SK-N-MC (cell line): ENCODE data around the gene CEMIP.

Source experiments
- EZH2 ChIP-seq: fragments of 200-600 bp; sonication (generic); IDR thresholded peaks from one replicate; pipeline ENCODE4 v1.6.1; 2017; ENCODE audit warnings: antibody characterized with exemption
- FOXP2 ChIP-seq: optimal IDR thresholded peaks from 2 replicates; pipeline ENCODE3; 2011; ENCODE audit warnings: mild to moderate bottlenecking, moderate library complexity; ENCODE audit not compliant: insufficient read depth; ENCODE audit errors: extremely low read length, control extremely low read depth
- POLR2AphosphoS5 ChIP-seq: IDR thresholded peaks from 2 replicates; pipeline ENCODE4 v1.6.1; 2012; ENCODE audit warnings: mild to moderate bottlenecking, low read depth, low read length, borderline replicate concordance

DNA sequence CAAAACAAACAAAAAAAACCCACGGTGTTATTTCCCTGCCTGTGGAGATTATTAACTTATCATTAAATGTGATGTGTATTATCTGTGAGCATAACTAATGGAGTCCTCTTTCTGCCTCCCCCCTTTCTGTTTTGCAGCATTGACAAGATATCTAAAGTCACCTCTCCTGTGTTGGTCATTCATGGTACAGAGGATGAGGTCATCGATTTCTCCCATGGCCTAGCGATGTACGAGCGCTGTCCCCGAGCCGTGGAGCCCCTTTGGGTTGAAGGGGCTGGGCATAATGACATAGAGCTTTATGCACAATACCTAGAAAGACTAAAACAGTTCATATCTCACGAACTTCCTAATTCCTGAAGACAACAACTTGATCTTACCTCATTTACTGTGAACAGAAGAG lies 25.2 kb upstream of the CEMIP start:
- no peak for TF ChIP-seq POLR2AphosphoS5
- no peak for TF ChIP-seq EZH2
- TF ChIP-seq FOXP2, result no peak
